HG03565 (cell line): Measurements from ENCODE around the gene OPN5.
"Not testable (repeated sequence)": the region's sequence is repeated elsewhere in the genome, so short reads cannot be mapped to it uniquely, and the experiment has no call there.

ENCODE experiments used
- ATAC-seq: cut with Tn5 transposase; IDR thresholded peaks from one replicate; pipeline ENCODE4 v1.9.1; 2021; ENCODE audit warnings: mild to moderate bottlenecking, moderate library complexity; ENCODE audit not compliant: unreplicated experiment

Gene OPN5, protein sequence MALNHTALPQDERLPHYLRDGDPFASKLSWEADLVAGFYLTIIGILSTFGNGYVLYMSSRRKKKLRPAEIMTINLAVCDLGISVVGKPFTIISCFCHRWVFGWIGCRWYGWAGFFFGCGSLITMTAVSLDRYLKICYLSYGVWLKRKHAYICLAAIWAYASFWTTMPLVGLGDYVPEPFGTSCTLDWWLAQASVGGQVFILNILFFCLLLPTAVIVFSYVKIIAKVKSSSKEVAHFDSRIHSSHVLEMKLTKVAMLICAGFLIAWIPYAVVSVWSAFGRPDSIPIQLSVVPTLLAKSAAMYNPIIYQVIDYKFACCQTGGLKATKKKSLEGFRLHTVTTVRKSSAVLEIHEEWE

DNA sequence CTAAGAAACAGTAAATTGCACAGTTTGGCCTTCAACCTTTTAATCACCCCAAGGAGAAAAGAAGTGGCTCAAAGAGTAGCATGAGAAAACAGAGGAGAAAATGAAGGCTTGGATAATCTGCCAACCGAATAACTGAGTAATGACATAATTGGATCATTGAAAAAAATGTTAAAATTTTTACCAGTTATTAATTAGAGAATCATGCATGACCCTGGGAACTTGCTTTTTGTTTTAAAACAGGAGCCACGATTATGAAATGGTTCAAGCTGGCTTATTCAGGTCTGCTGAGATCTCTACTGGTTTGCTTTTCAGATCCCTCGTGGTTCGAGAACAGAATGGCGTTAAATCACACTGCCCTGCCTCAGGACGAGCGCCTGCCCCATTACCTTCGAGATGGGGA, at the start of gene OPN5:
TSS of gene OPN5 (plus strand) at position 301 of the 400 bp plus-strand sequence. CDS start at position 336, 35 bp downstream.
- no peak for ATAC-seq

DNA sequence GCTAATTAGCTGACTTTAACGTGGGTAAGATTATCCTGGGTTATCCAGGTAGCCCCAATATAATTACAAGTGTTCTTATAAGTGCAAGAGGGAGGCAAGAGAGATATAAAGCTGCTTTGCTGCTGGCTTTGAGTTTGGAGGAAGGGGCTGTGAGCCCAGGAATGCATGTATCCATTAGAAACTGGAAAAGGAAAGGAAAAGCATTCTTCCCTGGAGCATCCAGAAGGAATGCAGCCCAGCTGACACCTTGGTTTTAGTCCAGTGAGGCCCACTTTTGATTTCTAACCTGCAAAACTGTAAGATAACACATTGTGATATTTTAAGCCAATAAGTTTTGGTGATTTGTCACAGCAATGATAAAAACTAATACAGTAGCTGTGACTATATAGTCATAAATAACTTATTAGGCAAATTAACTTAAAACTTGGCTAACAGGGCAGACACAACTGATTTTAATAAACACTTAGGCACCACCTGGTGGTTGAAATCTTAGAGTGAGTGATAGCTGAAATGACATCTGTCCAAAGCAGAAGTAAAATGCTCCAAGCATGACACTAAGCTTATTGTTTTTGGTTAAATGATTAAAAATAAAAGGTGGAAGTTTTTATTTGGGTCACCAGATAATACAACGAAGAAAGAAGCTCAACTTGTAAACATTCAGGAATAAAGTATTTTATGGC, 47.8 kb upstream of the OPN5 start:
- peak; percentile 62 for ATAC-seq

DNA sequence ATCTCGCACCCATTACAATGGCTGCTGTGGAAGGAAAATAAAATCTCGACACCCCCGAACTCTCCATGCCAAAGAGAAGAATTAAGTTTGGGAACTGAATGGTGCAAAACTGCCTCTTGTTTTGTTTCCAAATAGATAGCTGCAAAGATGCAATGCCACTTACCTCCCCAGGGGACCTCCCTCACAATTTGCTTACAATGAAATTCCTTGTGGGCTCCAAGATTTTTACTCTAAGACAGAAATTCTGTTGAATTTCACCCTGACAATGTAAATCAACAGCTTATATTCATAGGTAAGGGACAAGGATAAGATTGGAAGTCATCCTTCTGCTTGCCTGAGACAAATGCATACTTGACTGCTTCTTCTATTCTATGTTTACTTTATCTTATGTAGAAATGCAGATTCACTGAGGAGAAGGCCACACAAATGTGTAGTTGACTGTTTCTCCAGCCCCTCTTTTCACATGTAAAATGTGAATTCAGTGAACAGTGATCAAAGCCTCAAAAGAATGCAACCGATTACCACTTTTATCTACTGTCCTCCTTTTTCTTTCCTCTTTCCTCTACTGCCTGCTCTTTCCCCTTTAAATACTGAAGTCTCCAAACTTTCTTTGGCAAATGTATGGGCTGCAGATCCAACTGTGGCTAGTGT, 46.9 kb upstream of the OPN5 start:
- no peak for ATAC-seq

DNA sequence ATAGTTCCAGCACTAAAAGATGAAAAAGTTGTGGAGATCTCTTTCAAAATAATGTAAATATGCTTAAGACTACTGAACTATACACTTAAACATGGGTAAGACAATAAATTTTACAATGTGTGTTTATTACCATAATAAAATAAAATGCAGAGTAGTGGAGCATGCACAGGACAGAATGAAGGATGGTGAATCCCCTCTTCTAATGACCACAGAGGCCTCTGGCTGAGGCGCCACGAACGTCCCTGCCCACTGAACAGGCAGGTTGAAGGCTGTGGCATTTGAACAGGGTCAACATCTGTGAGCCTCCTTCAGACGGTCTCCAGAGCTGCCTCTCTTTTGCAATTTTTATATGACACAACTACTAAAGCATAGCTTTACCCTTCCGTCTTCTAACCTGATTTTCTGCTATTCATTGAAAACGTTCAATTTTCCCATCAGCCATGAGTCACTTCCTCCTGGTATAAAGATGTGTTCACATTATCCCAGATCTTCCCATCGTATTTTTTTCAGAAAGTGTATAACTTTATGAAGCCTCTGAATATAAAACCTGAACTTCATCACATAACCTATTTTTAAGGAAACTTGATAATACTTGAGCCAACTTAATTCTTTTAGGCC, 45.6 kb upstream of the OPN5 start:
- no peak for ATAC-seq

DNA sequence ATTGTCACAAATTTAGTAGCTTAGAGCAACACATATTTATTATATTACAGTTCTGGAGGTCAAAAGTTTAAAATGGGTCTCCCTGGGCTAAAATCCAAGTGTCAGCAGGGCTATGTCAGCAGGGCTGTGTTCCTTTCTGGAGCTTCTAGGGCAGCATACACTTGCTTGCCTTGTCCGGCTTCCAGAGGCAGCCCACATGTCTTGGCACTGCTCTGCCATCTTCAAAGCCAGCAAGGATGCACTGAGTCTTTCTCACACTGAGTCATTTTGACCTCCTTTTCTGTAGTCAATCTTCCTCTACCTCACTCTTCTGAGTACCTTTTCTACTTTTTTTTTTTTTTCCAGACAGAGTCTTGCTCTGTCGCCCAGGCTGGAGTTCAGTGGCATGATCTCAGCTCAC, 44.4 kb upstream of the OPN5 start:
- no peak for ATAC-seq

DNA sequence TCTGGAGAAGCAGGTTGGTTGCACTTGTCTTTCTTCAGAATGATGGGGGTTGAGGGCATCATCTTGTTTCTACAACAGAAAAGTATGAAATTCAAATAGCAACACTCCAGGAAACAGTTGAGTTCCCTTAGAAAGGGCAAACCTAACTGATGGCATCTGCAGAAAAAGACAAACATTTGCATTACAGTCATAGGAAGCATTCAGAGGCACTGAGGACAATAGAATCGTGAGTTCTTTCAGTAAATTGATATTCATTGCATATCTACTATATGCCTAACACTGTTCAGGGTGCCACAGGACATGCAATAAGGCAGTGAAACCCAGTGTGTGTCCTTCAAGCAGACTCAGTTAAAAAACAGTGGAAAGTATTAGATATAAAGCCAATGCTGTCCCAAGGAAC, 41.1 kb upstream of the OPN5 start:
- ATAC-seq, result no peak

DNA sequence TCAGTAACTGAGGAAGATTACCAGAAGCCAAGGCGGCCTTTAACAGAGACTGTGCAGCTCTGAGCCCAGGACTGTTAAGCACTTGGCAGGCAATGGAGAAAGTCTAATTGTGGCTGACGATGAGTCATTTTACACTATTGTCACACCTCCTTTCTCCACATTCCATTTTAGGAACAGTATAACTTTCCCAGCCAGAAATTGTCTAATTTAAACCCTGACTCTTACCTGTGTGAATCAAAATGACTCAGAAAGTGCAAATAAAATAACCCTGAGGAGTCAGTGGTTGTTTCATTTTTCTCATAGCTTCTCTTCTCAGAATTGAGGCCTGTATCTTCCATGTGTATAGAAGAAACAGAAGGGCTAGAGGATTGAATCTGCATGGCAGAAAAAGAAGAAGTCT, 40.0 kb upstream of the OPN5 start:
- peak; percentile 56 for ATAC-seq

DNA sequence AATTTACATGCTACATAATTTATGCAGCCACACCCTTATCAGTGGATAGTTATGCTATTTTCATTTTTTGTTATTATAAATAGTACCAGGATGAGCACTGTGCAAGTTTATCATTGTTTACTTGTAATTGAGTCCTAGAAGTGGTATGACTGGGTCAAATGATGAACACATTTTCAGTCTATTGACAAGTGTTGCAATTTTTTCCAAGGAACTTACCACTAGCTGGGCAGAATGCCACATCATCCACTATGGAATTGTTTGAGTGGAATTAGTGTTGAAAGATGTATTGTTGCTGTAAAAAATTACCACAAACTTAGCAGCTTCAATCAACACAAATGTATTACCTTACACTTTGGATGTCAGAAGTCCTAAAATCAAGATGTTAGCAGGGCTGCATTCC, 38.1 kb upstream of the OPN5 start:
- ATAC-seq, result no peak

DNA sequence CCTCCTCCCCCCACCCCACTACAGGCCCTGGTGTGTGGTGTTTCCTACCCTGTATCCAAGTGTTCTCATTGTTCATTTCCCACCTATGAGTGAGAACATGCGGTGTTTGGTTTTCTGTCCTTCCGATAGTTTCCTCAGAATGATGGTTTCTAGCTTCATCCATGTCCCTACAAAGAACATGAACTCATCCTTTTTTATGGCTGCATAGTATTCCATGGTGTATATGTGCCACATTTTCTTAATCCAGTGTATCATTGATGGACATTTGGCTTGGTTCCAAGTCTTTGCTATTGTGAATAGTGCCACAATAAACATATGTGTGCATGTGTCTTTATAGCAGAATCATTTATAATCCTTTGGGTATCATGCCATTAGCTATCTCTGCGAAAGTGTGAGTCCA, 36.6 kb upstream of the OPN5 start:
- ATAC-seq, result not testable (repeated sequence)

DNA sequence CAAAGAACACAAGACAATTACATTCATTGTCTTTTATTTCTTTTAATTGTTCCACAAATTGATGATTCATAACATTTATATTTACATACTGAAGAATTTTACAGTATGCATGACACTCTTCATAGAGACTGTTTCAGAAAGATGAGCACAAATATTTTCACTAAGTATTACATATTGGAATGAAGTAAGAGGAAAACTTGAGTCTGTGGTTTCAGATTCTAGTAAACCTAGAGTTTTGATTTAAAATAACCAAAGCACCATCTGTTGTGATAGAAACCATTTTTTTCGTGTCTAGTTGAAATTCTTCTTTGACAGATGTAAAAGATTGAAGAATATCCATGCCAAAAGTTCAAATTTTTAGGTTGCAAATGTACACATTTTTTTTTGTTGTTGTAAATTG, 32.1 kb upstream of the OPN5 start:
- ATAC-seq, result no peak

DNA sequence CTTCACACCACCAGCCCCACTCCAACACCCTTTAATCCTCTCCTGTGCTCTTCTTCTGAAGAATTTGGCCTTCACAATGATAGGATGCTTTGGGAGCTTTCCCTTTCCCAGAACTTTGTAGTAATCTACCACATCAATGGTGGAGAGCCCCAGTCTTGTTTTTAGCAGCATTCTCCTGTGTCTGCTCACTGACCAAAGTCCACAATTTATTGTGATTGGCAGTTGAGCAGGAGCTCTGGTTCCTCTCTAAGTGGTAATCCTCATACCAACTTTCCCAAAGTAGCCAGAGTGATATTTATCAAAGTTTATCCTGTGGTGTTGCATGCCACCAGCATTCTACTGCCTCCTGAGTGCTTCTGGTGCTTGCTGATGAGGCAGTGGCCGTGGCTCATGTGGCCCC, 29.0 kb upstream of the OPN5 start:
- ATAC-seq, result no peak

DNA sequence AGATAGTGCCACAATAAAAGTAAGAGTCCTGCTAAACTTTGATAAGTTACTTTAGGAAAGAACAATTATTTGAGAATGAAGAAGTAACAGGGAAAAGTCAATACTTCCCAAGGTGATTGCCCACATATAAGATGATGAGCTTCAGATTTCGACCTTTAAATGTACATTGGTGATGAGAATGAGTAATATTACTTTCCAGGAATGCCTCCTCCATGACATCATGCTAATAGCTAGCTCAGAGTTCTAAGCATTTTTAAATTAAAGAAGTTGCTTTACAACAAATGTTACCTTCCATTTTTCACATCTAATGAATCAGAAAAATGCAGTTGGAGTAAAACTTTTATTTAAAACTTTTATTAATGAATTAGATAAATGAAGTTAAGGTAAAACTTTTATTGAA, 22.5 kb upstream of the OPN5 start:
- ATAC-seq, result no peak

DNA sequence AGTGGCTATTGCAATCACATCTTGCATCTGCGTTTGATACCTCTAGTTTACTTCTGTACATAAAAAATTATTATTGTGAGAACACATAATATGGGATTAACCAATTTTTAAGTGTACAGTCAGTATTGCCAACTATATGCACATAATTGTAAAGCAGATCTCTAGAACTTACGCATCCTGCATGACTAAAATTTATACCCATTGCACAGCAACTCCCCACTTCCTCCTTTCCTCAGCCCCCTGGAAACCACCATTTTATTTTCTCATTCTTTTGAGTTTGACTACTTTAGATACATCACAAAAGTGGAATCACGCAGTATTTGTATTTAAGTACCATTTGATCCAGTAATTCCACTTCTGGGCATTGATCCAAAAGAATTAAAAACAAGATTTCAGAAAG, 19.3 kb upstream of the OPN5 start:
- no peak for ATAC-seq

DNA sequence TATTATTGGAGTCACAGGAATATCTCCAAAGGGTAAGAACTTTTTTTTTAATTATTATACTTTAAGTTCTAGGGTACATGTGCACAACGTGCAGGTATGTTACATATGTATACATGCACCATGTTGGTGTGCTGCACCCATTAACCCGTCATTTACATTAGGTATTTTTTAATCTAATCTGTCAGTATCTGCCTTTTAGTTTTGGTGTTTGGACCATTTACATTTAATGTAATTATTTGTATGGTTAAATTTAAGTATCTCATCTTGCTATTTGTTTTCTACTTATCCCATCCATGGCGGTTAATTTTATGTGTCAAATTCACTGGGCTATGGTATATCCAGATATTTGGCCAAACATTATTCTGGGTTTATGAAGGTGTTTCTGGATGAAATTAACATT, 15.4 kb upstream of the OPN5 start:
- ATAC-seq, result no peak

DNA sequence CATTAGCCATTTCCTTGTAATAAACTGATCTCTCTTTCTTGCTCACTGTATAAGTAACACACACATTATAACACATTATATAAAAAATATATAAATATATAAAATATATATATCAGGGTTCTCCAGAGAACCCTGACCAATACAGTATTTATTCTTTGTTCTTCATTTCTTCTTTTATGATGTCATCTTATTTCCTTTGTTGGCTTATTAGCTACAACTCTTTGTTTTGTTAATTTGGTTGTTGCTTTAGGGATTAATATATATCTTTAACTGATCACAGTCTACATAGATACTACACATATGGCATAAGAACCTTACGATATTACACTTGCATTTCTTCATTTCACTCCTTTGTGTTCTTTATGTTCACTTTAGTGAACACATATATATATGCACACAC, 14.7 kb upstream of the OPN5 start:
- ATAC-seq, result no peak

DNA sequence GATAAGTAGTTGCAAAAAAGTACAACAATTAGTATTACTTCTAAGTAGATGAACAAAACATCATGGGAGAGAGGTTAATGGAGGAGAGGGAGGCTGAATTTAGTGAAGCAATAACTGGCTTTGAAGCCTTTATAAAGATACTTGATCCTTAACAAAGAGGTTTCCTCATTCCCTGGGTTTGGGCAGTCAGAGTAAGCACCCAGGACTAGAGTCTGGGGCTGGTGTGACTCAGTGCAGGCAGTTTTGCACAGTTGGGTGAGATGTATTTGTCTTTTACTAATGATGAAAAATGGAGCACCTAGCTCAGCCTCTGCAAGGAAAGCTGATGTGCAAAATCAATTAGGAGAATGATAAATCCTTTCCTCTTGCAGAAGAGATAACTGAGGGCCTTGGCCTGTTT, 11.8 kb upstream of the OPN5 start:
- ATAC-seq, result no peak

DNA sequence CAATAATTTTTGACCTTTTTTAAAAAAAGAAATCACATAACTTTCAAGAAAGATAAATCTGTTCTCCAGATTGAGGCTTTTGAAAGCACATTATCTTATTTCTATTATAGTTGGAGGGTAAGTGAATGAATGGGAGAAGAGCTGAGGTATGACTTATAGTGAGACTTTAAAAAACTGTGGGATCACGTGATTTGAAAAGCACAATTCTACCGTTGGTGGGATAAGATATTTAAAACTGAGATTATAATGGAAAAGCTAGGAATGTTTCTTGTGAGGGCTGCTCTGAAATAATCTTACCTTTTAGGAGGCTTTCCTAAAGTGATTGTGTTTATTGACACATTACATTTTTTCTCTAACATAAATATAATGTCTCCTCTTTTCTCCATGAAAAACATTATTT, 9.5 kb upstream of the OPN5 start:
- no peak for ATAC-seq

DNA sequence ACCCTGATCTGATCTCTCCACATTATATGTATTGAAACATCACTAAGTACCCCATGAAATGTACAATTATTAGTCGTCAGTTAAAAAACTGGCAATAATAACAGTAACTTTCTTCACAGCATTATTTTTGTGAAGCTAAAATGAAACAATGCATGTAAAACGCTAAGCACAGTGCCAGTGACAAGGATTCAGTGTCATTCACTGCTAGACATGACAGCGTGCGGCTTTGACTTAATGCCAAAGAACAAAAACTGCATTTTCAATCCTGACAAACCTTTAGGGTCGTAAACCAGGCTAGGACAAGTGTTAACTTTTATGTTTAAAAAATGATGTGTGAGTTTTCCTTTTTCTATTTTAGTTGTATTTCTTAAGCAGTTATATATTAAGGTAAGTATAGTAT, 8.8 kb upstream of the OPN5 start:
- no peak for ATAC-seq

DNA sequence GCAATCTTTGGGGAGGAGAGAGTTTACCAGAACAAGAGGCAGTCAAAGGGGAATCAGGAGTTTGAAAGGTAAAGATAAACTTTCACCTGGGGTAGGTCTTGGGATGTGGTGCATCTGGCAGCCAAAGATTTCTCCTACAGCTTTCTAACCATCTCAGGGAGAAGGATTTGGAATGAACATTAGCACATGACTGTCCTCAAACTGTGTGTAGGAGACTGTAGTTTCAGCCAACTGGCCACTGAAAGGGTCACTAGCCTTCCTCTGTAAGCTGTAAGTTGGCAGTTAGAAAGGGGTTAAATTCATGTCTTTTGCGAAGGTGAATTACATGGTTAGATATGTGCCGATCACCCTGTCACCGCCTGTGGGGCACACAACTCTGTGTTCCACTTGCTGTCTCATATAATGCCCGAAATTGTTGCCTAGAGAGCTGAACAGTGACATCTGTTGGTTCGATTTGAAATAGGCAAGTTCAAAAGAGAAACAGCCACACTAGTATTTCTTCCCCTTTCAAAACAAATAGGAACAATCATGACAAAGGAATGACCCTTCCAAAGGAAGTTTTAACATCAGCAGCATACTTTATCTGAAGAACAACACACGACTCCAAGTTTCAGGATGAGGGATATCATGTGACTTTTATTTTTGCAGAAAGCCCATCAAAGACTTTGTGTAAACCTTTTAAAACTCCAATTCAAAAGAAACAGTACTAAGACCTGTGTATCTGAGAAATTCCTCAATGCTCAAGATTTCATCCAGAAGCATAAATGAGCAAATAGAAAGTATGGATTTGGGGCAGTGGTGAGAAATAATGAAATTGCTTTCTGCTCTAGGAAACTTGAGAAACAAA, 1.1 kb upstream of the OPN5 start:
- ATAC-seq, result peak; percentile 87

DNA sequence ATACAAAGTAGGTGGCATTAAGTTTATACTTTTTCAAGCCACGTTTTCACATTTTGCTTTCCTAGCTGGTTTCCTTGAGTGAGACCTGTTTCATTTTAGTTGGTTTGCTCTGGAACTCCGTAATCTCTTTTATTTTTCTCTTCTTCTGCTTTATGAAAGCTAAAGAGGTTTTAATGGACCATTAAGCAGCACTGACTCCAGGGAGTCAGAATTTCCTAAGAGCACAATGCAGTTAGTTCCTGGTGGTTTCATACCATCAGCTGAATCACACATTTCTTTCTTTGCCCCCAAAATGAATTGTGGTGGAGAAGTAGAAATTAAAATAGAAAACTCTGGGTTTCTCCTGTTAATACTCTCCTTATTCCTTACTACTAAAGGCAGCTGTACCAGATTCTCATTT, 3.4 kb downstream of the OPN5 start:
- no peak for ATAC-seq
